Hepatocyte (in vitro differentiated cells): ENCODE results near the gene OR13F1.

Experiments used
- CTCF ChIP-seq: fragments of 200-600 bp; sonication (generic); IDR thresholded peaks from 2 replicates; pipeline ENCODE4 v1.5.1; 2016; ENCODE audit warnings: antibody characterized with exemption, mild to moderate bottlenecking; ENCODE audit not compliant: poor library complexity
- EZH2 ChIP-seq: fragments of 200-600 bp; sonication (generic); IDR thresholded peaks from 2 replicates; pipeline ENCODE4 v1.6.1; 2016; ENCODE audit warnings: antibody characterized with exemption, mild to moderate bottlenecking, borderline replicate concordance
- EZH2phosphoT487 ChIP-seq: fragments of 200-600 bp; sonication (generic); IDR thresholded peaks from one replicate; pipeline ENCODE4 v1.6.1; 2018; ENCODE audit warnings: antibody characterized with exemption, mild to moderate bottlenecking, low read depth, moderate library complexity; ENCODE audit not compliant: unreplicated experiment, severe bottlenecking

GRCh38 chr9:104503963-104504362 is at the start of gene OR13F1:
- TF ChIP-seq EZH2phosphoT487: no peak
- no peak for TF ChIP-seq CTCF
- TF ChIP-seq EZH2: no peak
